Measurements from ENCODE around the gene NUP88. TPM values are rescaled to one million over a fixed set of nuclear protein-coding genes. Genes with fewer than 3 reads are reported as not detected.

NUP88 gene
- total and polyA plus RNA-seq, 9 donors: 31.7 to 77.7 (median 42.3) TPM

GRCh38 chr17:5362162-5362811 lies 57.2 kb downstream of the NUP88 start:
- 73 to 78% (median 75%) methylated on average over 7 of the region's 7 CpGs for WGBS, 3 donors

GRCh38 chr17:5361426-5361825 lies 58.0 kb downstream of the NUP88 start:
- Histone ChIP-seq H3K36me3 (no peaks in the 10 kb centered on the region), H3K9me3 (no peaks in the 10 kb centered on the region), H3K27me3 (no peaks in the 10 kb centered on the region), H3K4me3 (no peak overlapping the region), H3K27ac (no peak overlapping the region), H3K4me1 (ENCODE audit: insufficient read depth) (no peaks in the 10 kb centered on the region)
- DNase-seq: no peak
- 74 to 78% (median 76%) methylated on average over 9 of the region's 9 CpGs for WGBS, 3 donors
- no peak for TF ChIP-seq POLR2A (IDR thresholded peaks at IDR 0.05)
- no peak for TF ChIP-seq EP300 (IDR thresholded peaks at IDR 0.05)
- no peak for TF ChIP-seq CTCF (IDR thresholded peaks at IDR 0.05)
- intact Hi-C loops (cut with DNase I): no loop called here

More at GRCh38 chr17:5362162-5362811, 57.2 kb downstream of the NUP88 start:
- TF ChIP-seq CTCF (IDR thresholded peaks at IDR 0.05): no peak
- no peak for TF ChIP-seq EP300 (IDR thresholded peaks at IDR 0.05)
- TF ChIP-seq POLR2A (IDR thresholded peaks at IDR 0.05): no peak
- no peaks in the 10 kb centered on the region for H3K27me3 ChIP-seq
- no peaks in the 10 kb centered on the region for H3K4me1 ChIP-seq (ENCODE audit: insufficient read depth)
- no peak overlapping the region for H3K27ac ChIP-seq
- H3K4me3 ChIP-seq: no peak overlapping the region
- DNase-seq: no peak
- no peaks in the 10 kb centered on the region for H3K36me3 ChIP-seq
- intact Hi-C loops (cut with DNase I): no loop called here
- H3K9me3 ChIP-seq: no peaks in the 10 kb centered on the region

GRCh38 chr17:5355421-5356129 lies 63.9 kb downstream of the NUP88 start:
- Histone ChIP-seq H3K4me1 (ENCODE audit: insufficient read depth) (no peaks in the 10 kb centered on the region), H3K9me3 (no peaks in the 10 kb centered on the region), H3K36me3 (no peaks in the 10 kb centered on the region), H3K27me3 (no peaks in the 10 kb centered on the region), H3K27ac (no peak overlapping the region), H3K4me3 (no peak overlapping the region)
- no peak for TF ChIP-seq POLR2A (IDR thresholded peaks at IDR 0.05)
- TF ChIP-seq EP300 (IDR thresholded peaks at IDR 0.05): no peak
- no peak for TF ChIP-seq CTCF (IDR thresholded peaks at IDR 0.05)
- intact Hi-C loops (cut with DNase I): no loop called here
- WGBS, 3 donors: 61 to 70% (median 68%) methylated on average over 3 of the region's 3 CpGs
- no peak for DNase-seq

DNA sequence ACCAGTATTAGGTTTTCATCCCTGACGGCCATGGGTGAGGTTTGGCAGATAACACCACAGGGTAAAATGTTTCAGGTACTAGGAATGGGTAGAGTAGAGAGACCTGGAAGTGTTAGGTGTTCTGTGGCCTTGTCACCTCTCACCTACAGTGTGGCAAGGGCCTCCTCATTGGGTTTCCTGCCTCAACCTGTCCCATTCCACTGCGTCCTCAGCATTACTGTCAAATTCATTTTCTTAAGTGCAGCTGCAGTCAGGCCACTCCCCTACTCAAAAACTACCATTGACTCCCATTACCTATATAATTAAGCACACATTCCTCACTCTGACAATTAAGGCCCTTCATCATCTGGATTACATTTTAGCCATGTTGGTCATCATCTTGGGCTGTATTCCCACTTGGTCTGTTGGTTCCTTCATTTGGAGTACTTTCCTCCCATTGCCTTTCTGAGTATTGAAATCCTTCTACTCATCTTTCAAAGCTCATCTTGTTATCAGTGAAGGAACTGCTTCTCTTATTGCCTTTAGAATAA lies 64.5 kb downstream of the NUP88 start:
- WGBS, 3 donors: 71 to 86% (median 76%) methylated on average over 2 of the region's 2 CpGs
- Histone ChIP-seq H3K36me3 (no peaks in the 10 kb centered on the region), H3K4me1 (ENCODE audit: insufficient read depth) (no peaks in the 10 kb centered on the region), H3K27ac (no peak overlapping the region), H3K9me3 (no peaks in the 10 kb centered on the region), H3K27me3 (no peaks in the 10 kb centered on the region), H3K4me3 (no peak overlapping the region)
- intact Hi-C loops (cut with DNase I): no loop called here
- DNase-seq: no peak
- no peak for TF ChIP-seq CTCF (IDR thresholded peaks at IDR 0.05)
- TF ChIP-seq POLR2A (IDR thresholded peaks at IDR 0.05): no peak
- TF ChIP-seq EP300 (IDR thresholded peaks at IDR 0.05): no peak

All from ovary (tissue), 9 donors.